D721Med (cell line): ENCODE data around the gene NDFIP2.

Experiments used
- DNase-seq: peaks from one replicate; pipeline ENCODE4 v3.0.0; 2011; ENCODE audit warnings: low spot score; ENCODE audit not compliant: insufficient read length
- FAIRE-seq: peaks from 2 replicates; lab custom pipeline; 2011; peaks lifted over from hg19 to GRCh38; lab: Jason Lieb, UNC
- TF ChIP-seq, protein P1 (sequence below): IDR thresholded peaks from 2 replicates; pipeline ENCODE4 v1.5.1; 2012; ENCODE audit warnings: mild to moderate bottlenecking, control low read depth; ENCODE audit not compliant: insufficient read depth; ENCODE audit errors: missing control alignments

Gene NDFIP2

DNA sequence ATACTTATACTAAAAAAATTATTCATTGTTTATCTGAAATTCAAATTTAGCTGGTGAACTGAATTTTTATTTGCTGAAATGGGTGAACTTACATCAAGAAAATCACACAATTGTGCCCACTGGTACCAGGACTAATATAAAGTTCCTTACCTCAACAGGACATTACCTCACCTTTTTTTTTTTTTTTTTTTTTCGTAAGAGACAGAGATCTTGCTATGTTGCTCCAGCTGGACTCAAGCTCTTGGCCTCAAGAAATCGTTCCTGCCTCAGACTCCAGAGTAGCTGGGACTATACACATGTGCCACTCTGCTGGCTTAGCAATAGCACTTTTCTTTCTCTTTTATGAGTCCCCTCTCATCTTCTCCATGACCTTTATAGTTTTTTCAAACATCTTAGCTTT, 22.5 kb upstream of the NDFIP2 start:
- no peak for FAIRE-seq
- TF ChIP-seq, protein P1, sequence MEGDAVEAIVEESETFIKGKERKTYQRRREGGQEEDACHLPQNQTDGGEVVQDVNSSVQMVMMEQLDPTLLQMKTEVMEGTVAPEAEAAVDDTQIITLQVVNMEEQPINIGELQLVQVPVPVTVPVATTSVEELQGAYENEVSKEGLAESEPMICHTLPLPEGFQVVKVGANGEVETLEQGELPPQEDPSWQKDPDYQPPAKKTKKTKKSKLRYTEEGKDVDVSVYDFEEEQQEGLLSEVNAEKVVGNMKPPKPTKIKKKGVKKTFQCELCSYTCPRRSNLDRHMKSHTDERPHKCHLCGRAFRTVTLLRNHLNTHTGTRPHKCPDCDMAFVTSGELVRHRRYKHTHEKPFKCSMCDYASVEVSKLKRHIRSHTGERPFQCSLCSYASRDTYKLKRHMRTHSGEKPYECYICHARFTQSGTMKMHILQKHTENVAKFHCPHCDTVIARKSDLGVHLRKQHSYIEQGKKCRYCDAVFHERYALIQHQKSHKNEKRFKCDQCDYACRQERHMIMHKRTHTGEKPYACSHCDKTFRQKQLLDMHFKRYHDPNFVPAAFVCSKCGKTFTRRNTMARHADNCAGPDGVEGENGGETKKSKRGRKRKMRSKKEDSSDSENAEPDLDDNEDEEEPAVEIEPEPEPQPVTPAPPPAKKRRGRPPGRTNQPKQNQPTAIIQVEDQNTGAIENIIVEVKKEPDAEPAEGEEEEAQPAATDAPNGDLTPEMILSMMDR = no peak
- no peak for DNase-seq

DNA sequence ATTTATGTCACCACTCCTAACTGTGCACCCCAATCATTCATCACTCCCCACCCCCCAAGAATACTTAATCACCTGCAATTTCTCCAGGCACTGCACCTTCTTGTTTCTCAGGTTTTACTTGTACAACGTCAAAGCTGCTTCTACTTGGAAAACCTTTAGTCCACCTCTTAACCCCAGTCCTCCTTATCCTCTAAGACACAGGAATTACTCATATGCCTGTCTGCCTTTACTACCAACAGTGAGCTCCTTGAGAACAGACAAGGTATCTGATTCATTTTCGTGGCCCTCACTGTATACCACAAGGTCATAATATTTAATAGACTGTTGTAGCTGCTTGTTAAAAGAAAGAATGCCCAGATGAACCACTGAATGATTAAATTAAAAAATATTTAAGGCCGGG, 21.0 kb upstream of the NDFIP2 start:
- DNase-seq = no peak
- no peak for FAIRE-seq
- TF ChIP-seq, protein P1 = no peak

DNA sequence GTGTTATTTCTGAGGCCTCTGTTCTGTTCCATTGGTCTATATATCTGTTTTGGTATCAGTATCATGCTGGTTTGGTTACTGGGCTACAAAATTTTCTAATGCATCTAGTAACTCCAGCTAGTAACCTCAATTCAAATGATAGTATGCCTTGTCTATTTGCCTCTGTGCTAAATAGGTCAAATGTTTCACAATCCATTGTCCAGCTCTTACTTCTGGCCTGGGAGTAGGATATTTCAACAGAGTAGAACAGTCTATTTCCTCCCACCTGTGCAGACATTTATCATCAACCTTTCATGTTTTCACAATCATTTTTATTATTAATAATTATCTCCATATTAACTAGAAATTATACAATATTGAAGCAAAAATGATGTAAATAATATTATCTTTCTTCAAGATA, 18.1 kb upstream of the NDFIP2 start:
- TF ChIP-seq, protein P1 = no peak
- no peak for FAIRE-seq

DNA sequence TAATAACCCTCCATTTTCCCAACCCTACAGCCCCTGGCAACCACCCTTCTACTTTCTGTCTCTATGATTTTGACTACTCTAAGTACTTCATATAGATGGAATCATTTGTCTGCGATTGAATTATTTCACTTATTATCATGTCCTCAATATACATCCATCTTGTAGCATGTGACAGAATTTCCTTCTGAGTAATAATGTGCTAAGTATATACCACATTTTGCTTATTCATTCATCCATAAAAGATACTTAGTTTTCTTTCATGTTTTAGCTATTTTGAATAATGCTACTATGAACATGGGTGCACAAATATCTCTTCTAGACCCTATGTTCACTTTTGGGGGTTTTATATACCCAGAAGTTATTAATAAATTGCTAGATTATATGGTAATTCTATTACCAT, 17.4 kb upstream of the NDFIP2 start:
- DNase-seq (no peak), FAIRE-seq (no peak)
- TF ChIP-seq, protein P1 = no peak

More for the DNA sequence above, 18.1 kb upstream of the NDFIP2 start:
- no peak for DNase-seq

DNA sequence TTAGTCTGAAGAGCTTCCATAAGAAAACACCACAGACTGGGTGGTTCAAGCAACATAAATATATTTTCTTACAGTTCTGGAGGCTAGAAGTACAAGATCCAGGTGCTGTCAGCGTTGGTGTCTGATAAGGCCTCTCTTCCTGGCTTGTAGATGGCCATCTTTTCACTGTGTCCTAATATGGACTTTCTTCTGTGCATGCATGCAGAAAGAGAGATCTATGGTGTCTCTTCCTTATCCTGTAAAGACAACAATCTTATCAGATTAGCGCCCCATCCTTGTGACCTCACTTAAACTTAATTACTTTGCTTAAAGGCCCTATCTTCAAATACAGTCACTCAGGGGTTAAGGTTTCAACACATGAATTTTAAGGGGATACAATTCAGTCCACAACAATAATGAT, 14.1 kb upstream of the NDFIP2 start:
- no peak for FAIRE-seq
- no peak for DNase-seq
- TF ChIP-seq, protein P1 = no peak

DNA sequence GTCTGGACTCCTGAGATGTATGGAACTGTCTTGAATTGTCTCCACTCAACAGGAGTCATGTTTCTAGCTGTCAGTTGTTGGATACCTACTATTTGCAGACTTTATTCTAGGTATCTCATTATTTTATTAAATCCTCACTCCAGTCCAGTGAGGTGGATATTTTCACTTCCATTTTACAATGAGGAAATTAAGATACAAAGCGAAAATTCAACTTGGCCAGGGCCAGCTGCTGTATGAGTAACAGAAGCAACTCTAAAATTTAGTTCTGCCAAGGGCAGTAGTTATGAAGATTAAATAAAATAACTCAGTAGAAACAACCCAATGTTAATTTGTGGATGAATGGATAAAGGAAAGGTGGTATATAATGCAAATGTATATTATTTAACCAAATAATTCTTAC, 12.6 kb upstream of the NDFIP2 start:
- TF ChIP-seq, protein P1 = no peak
- no peak for FAIRE-seq
- no peak for DNase-seq

DNA sequence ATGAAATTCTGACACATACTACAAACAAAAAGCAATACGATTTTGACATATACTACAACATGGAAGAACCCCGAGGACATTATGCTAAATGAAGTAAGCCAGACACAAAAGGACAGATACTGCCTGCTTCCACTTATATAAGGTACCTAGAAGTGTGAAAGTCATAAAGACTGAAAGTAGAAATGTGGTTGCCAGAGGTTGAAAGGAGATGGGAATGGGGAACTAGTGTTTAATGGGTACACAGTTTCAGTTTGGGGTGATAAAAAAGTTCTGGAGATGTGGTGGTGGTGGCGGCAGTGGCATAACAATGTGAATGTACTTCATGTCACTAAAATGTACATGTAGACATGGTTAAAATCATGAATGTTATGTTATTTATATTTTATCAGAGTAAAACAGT, 12.1 kb upstream of the NDFIP2 start:
- DNase-seq (no peak), FAIRE-seq (no peak)

More for the DNA sequence above, 12.1 kb upstream of the NDFIP2 start:
- TF ChIP-seq, protein P1 = no peak
